ENCODE data around the gene AFF1. TPM values are rescaled to one million over a fixed set of nuclear protein-coding genes. Genes with fewer than 3 reads are reported as not detected.

The AFF1 gene
- total RNA-seq, 2 experiments from 2014 or later = 50.3 to 51.2 TPM

- intact Hi-C loops (cut with DNase I, micrococcal nuclease) = loop anchor here (2.0 to 10.0 kb wide), 6 partner anchors 37 to 1659 kb away; partner anchors contain the start of genes HERC3 (in 1 of the 2), HERC5 (in 1 of the 2), HSD17B11 (in 1 of the 2) and KLHL8 (in 1 of the 2)
- Histone ChIP-seq H3K27me3 (ENCODE audit: control insufficient read depth in 1 of 2, insufficient read depth in 2 of 2, low read length in 2 of 2) (no peaks in the 10 kb centered on the region), H3K4me3 (ENCODE audit: low read length) (peak overlapping the region; percentile 93), H3K4me1 (ENCODE audit: insufficient read depth, low read length) (peaks cover 36% of the 10 kb centered on the region), H3K36me3 (ENCODE audit: insufficient read depth, low read length) (no peaks in the 10 kb centered on the region), H3K27ac (ENCODE audit: low read depth in 1 of 2, low read length in 2 of 2) (peak overlapping the region; percentile 81), H3K9me3 (ENCODE audit: control insufficient read depth in 1 of 2, insufficient read depth in 1 of 2, low read length in 2 of 2) (no peaks in the 10 kb centered on the region)
- CTCF ChIA-PET = interaction anchor here (0.8 to 6.6 kb wide), 8 partner anchors 13 to 284 kb away, joined by 3 to 48 read pairs (median 6); no protein-coding TSS in a partner anchor
- POLR2A ChIA-PET = interaction anchor here (0.6 to 13.4 kb wide), 20 partner anchors 9 to 1521 kb away, joined by 3 to 351 read pairs (median 8); partner anchors contain the start of genes HERC5, HSD17B11, KLHL8 and NUDT9
- H3K4me3 Mint-ChIP-seq = peak overlapping the region; percentile 96
- TF ChIP-seq CTCF (IDR thresholded peaks at IDR 0.05) = no peak
- peaks cover 8% of the 10 kb centered on the region for H3K36me3 Mint-ChIP-seq (ENCODE audit: low read depth)
- H3K9me3 Mint-ChIP-seq = no peaks in the 10 kb centered on the region
- H3K27ac Mint-ChIP-seq = peak overlapping the region; percentile 94
- ATAC-seq (ENCODE audit: poor library complexity) (no peak), DNase-seq (peak in 5 of 14 experiments; percentile 5 to 63 (median 49))
- H3K4me1 Mint-ChIP-seq (ENCODE audit: low read depth) = peaks cover 56% of the 10 kb centered on the region
- H3K27me3 Mint-ChIP-seq = no peaks in the 10 kb centered on the region
Measured at GRCh38 chr4:86935566-86935852, 698 bp downstream of the AFF1 start.

- H3K9me3 ChIP-seq (ENCODE audit: control insufficient read depth in 1 of 2, insufficient read depth in 1 of 2, low read length in 2 of 2) = no peaks in the 10 kb centered on the region
- Mint-ChIP-seq H3K27me3 (no peaks in the 10 kb centered on the region), H3K36me3 (ENCODE audit: low read depth) (peaks cover 8% of the 10 kb centered on the region), H3K4me1 (ENCODE audit: low read depth) (peaks cover 56% of the 10 kb centered on the region), H3K27ac (peak overlapping the region; percentile 94), H3K9me3 (no peaks in the 10 kb centered on the region), H3K4me3 (peak overlapping the region; percentile 96)
- DNase-seq = peak; percentile 49 to 87 (median 70)
- H3K4me1 ChIP-seq (ENCODE audit: insufficient read depth, low read length) = peaks cover 42% of the 10 kb centered on the region
- peak overlapping the region; percentile 81 for H3K27ac ChIP-seq (ENCODE audit: low read depth in 1 of 2, low read length in 2 of 2)
- no peak for TF ChIP-seq CTCF (IDR thresholded peaks at IDR 0.05)
- no peaks in the 10 kb centered on the region for H3K27me3 ChIP-seq (ENCODE audit: control insufficient read depth in 1 of 2, insufficient read depth in 2 of 2, low read length in 2 of 2)
- ChIA-PET CTCF (interaction anchor here (0.6 to 6.6 kb wide), 13 partner anchors 14 to 283 kb away, joined by 3 to 48 read pairs (median 3); no protein-coding TSS in a partner anchor), POLR2A (interaction anchor here (0.6 to 13.4 kb wide), 23 partner anchors 9 to 1521 kb away, joined by 3 to 351 read pairs (median 7); partner anchors contain the start of genes HSD17B11, KLHL8, NUDT9 and PPM1K)
- H3K4me3 ChIP-seq (ENCODE audit: low read length) = peak overlapping the region; percentile 93
- H3K36me3 ChIP-seq (ENCODE audit: insufficient read depth, low read length) = no peaks in the 10 kb centered on the region
- intact Hi-C loops (cut with DNase I, micrococcal nuclease) = loop anchor here (1.0 to 10.0 kb wide), 9 partner anchors 25 to 1659 kb away; partner anchors contain the start of genes HERC3 (in 1 of the 2), HERC5 (in 1 of the 2), HSD17B11 (in 1 of the 2) and KLHL8 (in 1 of the 2)
- ATAC-seq (ENCODE audit: poor library complexity) = peak; percentile 61
Measured at GRCh38 chr4:86935853-86936733, 1.3 kb downstream of the AFF1 start.

GRCh38 chr4:86938771-86939520 lies 4.1 kb downstream of the AFF1 start:
- DNase-seq = peak in 4 of 14 experiments; percentile 20 to 60 (median 54)
- Mint-ChIP-seq H3K4me3 (peak overlapping the region; percentile 80), H3K27ac (peak overlapping the region; percentile 94)

More at GRCh38 chr4:86938771-86939520, 4.1 kb downstream of the AFF1 start:
- Mint-ChIP-seq H3K9me3 (no peaks in the 10 kb centered on the region), H3K27me3 (no peaks in the 10 kb centered on the region), H3K36me3 (ENCODE audit: low read depth) (peaks cover 8% of the 10 kb centered on the region), H3K4me1 (ENCODE audit: low read depth) (peaks cover 68% of the 10 kb centered on the region)
- Histone ChIP-seq H3K9me3 (ENCODE audit: control insufficient read depth in 1 of 2, insufficient read depth in 1 of 2, low read length in 2 of 2) (no peaks in the 10 kb centered on the region), H3K27ac (ENCODE audit: low read depth in 1 of 2, low read length in 2 of 2) (peak overlapping the region; percentile 57 to 64), H3K4me3 (ENCODE audit: low read length) (peak overlapping the region; percentile 9), H3K4me1 (ENCODE audit: insufficient read depth, low read length) (peaks cover 50% of the 10 kb centered on the region), H3K36me3 (ENCODE audit: insufficient read depth, low read length) (no peaks in the 10 kb centered on the region), H3K27me3 (ENCODE audit: control insufficient read depth in 1 of 2, insufficient read depth in 2 of 2, low read length in 2 of 2) (no peaks in the 10 kb centered on the region)
- no peak for ATAC-seq (ENCODE audit: poor library complexity)
- ChIA-PET POLR2A (interaction anchor here (0.6 to 13.4 kb wide), 5 partner anchors 16 to 146 kb away, joined by 3 to 351 read pairs (median 5); no protein-coding TSS in a partner anchor), CTCF (interaction anchor here (0.5 to 3.8 kb wide), 7 partner anchors 17 to 163 kb away, joined by 3 to 15 read pairs (median 3); no protein-coding TSS in a partner anchor)
- no peak for TF ChIP-seq CTCF (IDR thresholded peaks at IDR 0.05)
- intact Hi-C loops (cut with DNase I, micrococcal nuclease) = loop anchor here (5.0 to 10.0 kb wide), 4 partner anchors 33 to 1656 kb away; partner anchors contain the start of genes HERC3 (in 1 of the 2), HERC5 (in 1 of the 2) and HSD17B11 (in 1 of the 2)

Measured in CD4-positive, alpha-beta T cell (primary cell).